Central memory CD8-positive, alpha-beta T cell (primary cell): ENCODE measurements around the gene GLIS2.
A peak's percentile ranks its signal among the peaks of the same experiment; 100 is the strongest.

Experiments used
- ATAC-seq: fragments of 150-1000 bp; cut with Tn5 transposase; replicated peaks from 2 replicates; pipeline ENCODE4 v1.10.0; 2022; ENCODE audit warnings: mild to moderate bottlenecking, moderate FRiP score, moderate number of reproducible peaks; ENCODE audit not compliant: poor library complexity, severe bottlenecking; ENCODE audit errors: extremely low read depth
- DNase-seq, 2 donors: peaks; one replicate each; pipeline ENCODE4 v3.0.0; 2021; ENCODE audit warnings: low spot score in 2 of 2
- H3K27ac Mint-ChIP-seq: one replicate; pipeline ENCODE4 v1.8.0; 2022; ENCODE audit warnings: low read depth, mild to moderate bottlenecking, moderate library complexity, mixed read lengths
- H3K27me3 Mint-ChIP-seq: one replicate; pipeline ENCODE4 v1.8.0; 2022; ENCODE audit warnings: mixed read lengths
- H3K36me3 Mint-ChIP-seq: one replicate; pipeline ENCODE4 v1.8.0; 2022; ENCODE audit warnings: mild to moderate bottlenecking, moderate library complexity, mixed read lengths; ENCODE audit not compliant: insufficient read depth
- H3K4me1 Mint-ChIP-seq: one replicate; pipeline ENCODE4 v1.8.0; 2022; ENCODE audit warnings: mixed read lengths
- H3K4me3 Mint-ChIP-seq: one replicate; pipeline ENCODE4 v1.8.0; 2022; ENCODE audit warnings: mild to moderate bottlenecking, moderate library complexity, mixed read lengths
- H3K9me3 Mint-ChIP-seq: one replicate; pipeline ENCODE4 v1.8.0; 2022; ENCODE audit warnings: mixed read lengths

The GLIS2 gene

DNA sequence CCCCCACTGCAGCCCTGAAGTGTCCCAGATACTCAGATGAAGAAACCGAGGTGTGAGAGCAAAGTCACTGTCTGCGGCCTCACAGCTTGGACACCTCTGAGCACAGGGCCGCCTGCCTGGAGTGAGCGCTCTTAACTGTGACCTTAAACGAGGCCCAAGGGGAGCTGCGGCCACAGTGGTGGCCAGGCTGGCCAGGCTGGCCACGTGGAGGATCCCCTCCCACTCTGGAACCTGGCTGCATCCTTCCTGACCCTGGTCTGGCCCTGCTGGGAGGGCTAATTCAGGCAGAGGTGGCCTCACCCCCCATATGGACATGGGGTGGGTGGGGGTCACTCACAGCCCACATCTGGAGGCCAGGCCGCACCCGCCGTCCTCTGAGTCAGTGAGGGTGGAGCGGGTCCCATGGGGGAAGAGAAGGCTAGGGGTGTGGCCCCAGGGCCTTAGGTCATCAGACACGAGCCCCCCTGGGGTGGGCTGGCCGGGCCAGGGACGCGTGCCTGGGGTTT lies 62.3 kb downstream of the GLIS2 start:
- H3K36me3 Mint-ChIP-seq = peaks cover 39% of the 10 kb centered on the region
- ATAC-seq = no peak
- DNase-seq = no peak
- H3K9me3 Mint-ChIP-seq = no peaks in the 10 kb centered on the region
- peak overlapping the region; percentile 57 for H3K27ac Mint-ChIP-seq
- H3K4me1 Mint-ChIP-seq = peaks cover 27% of the 10 kb centered on the region
- no peaks in the 10 kb centered on the region for H3K27me3 Mint-ChIP-seq
- peak overlapping the region; percentile 50 for H3K4me3 Mint-ChIP-seq

DNA sequence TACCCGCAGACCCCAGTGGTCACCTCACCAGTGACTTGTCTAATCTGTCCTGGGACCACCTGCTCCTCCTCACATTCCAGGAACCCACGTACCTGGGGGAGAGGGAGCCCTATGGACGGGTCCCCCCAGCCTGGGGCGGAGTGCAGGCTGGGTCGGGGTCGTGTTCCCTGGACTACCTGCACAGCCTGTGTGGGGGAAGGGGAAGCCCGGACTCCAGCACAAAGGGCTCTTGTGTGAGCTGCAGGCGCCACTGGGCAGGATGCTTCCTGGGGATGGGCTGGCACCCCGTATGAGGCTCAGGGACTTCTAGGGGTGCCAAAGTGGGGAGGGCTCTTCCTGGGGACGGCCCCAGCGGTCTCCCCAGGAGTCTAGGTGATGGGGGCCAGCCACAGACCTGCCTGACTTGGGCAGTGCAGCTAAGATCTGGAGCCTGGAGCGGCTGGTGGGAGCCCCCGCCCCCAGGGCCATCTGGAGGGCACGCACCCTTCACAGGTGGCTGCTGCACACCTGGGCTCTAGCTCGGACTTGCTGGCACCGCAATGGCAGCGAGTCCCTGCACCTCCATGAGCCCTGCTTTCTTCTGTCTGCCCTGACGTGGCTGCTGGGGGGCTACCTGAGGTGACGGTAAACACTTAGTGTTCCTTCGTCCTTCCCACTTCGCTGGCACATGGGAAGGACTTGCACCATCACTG lies 63.3 kb downstream of the GLIS2 start:
- no peak overlapping the region for H3K4me3 Mint-ChIP-seq
- peaks cover 44% of the 10 kb centered on the region for H3K36me3 Mint-ChIP-seq
- no peaks in the 10 kb centered on the region for H3K9me3 Mint-ChIP-seq
- ATAC-seq (no peak), DNase-seq (no peak)
- peak overlapping the region; percentile 57 for H3K27ac Mint-ChIP-seq
- no peaks in the 10 kb centered on the region for H3K27me3 Mint-ChIP-seq
- peaks cover 25% of the 10 kb centered on the region for H3K4me1 Mint-ChIP-seq

GRCh38 chr16:4380119-4381063 lies 64.5 kb downstream of the GLIS2 start:
- ATAC-seq = no peak
- no peaks in the 10 kb centered on the region for H3K9me3 Mint-ChIP-seq
- DNase-seq = no peak
- H3K36me3 Mint-ChIP-seq = peaks cover 52% of the 10 kb centered on the region
- H3K4me1 Mint-ChIP-seq = peaks cover 23% of the 10 kb centered on the region
- no peaks in the 10 kb centered on the region for H3K27me3 Mint-ChIP-seq
- H3K4me3 Mint-ChIP-seq = peak overlapping the region; percentile 45
- H3K27ac Mint-ChIP-seq = peak overlapping the region; percentile 73

DNA sequence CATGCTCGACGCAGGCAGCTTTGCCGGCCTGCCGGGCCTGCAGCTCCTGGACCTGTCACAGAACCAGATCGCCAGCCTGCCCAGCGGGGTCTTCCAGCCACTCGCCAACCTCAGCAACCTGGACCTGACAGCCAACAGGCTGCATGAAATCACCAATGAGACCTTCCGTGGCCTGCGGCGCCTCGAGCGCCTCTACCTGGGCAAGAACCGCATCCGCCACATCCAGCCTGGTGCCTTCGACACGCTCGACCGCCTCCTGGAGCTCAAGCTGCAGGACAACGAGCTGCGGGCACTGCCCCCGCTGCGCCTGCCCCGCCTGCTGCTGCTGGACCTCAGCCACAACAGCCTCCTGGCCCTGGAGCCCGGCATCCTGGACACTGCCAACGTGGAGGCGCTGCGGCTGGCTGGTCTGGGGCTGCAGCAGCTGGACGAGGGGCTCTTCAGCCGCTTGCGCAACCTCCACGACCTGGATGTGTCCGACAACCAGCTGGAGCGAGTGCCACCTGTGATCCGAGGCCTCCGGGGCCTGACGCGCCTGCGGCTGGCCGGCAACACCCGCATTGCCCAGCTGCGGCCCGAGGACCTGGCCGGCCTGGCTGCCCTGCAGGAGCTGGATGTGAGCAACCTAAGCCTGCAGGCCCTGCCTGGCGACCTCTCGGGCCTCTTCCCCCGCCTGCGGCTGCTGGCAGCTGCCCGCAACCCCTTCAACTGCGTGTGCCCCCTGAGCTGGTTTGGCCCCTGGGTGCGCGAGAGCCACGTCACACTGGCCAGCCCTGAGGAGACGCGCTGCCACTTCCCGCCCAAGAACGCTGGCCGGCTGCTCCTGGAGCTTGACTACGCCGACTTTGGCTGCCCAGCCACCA lies 65.4 kb downstream of the GLIS2 start:
- no peaks in the 10 kb centered on the region for H3K27me3 Mint-ChIP-seq
- H3K9me3 Mint-ChIP-seq = no peaks in the 10 kb centered on the region
- ATAC-seq = no peak
- H3K27ac Mint-ChIP-seq = peak overlapping the region; percentile 73
- H3K4me3 Mint-ChIP-seq = peak overlapping the region; percentile 45
- H3K4me1 Mint-ChIP-seq = peaks cover 18% of the 10 kb centered on the region
- H3K36me3 Mint-ChIP-seq = peaks cover 55% of the 10 kb centered on the region
- no peak for DNase-seq

DNA sequence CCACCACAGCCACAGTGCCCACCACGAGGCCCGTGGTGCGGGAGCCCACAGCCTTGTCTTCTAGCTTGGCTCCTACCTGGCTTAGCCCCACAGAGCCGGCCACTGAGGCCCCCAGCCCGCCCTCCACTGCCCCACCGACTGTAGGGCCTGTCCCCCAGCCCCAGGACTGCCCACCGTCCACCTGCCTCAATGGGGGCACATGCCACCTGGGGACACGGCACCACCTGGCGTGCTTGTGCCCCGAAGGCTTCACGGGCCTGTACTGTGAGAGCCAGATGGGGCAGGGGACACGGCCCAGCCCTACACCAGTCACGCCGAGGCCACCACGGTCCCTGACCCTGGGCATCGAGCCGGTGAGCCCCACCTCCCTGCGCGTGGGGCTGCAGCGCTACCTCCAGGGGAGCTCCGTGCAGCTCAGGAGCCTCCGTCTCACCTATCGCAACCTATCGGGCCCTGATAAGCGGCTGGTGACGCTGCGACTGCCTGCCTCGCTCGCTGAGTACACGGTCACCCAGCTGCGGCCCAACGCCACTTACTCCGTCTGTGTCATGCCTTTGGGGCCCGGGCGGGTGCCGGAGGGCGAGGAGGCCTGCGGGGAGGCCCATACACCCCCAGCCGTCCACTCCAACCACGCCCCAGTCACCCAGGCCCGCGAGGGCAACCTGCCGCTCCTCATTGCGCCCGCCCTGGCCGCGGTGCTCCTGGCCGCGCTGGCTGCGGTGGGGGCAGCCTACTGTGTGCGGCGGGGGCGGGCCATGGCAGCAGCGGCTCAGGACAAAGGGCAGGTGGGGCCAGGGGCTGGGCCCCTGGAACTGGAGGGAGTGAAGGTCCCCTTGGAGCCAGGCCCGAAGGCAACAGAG lies 66.3 kb downstream of the GLIS2 start:
- peaks cover 63% of the 10 kb centered on the region for H3K36me3 Mint-ChIP-seq
- H3K27ac Mint-ChIP-seq = peak overlapping the region; percentile 73
- H3K27me3 Mint-ChIP-seq = no peaks in the 10 kb centered on the region
- H3K9me3 Mint-ChIP-seq = no peaks in the 10 kb centered on the region
- DNase-seq (no peak), ATAC-seq (no peak)
- H3K4me1 Mint-ChIP-seq = peaks cover 18% of the 10 kb centered on the region
- peak overlapping the region; percentile 45 for H3K4me3 Mint-ChIP-seq

DNA sequence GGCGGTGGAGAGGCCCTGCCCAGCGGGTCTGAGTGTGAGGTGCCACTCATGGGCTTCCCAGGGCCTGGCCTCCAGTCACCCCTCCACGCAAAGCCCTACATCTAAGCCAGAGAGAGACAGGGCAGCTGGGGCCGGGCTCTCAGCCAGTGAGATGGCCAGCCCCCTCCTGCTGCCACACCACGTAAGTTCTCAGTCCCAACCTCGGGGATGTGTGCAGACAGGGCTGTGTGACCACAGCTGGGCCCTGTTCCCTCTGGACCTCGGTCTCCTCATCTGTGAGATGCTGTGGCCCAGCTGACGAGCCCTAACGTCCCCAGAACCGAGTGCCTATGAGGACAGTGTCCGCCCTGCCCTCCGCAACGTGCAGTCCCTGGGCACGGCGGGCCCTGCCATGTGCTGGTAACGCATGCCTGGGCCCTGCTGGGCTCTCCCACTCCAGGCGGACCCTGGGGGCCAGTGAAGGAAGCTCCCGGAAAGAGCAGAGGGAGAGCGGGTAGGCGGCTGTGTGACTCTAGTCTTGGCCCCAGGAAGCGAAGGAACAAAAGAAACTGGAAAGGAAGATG lies 67.0 kb downstream of the GLIS2 start:
- ATAC-seq (no peak), DNase-seq (no peak)
- H3K36me3 Mint-ChIP-seq = peaks cover 64% of the 10 kb centered on the region
- peaks cover 15% of the 10 kb centered on the region for H3K4me1 Mint-ChIP-seq
- no peaks in the 10 kb centered on the region for H3K27me3 Mint-ChIP-seq
- H3K27ac Mint-ChIP-seq = peak overlapping the region; percentile 73
- no peaks in the 10 kb centered on the region for H3K9me3 Mint-ChIP-seq
- peak overlapping the region; percentile 45 for H3K4me3 Mint-ChIP-seq

GRCh38 chr16:4383591-4384444 lies 68.0 kb downstream of the GLIS2 start:
- no peak for DNase-seq
- ATAC-seq = no peak
- H3K4me3 Mint-ChIP-seq = peak overlapping the region; percentile 45
- peak overlapping the region; percentile 73 for H3K27ac Mint-ChIP-seq
- peaks cover 66% of the 10 kb centered on the region for H3K36me3 Mint-ChIP-seq
- no peaks in the 10 kb centered on the region for H3K27me3 Mint-ChIP-seq
- no peaks in the 10 kb centered on the region for H3K9me3 Mint-ChIP-seq
- peaks cover 12% of the 10 kb centered on the region for H3K4me1 Mint-ChIP-seq

DNA sequence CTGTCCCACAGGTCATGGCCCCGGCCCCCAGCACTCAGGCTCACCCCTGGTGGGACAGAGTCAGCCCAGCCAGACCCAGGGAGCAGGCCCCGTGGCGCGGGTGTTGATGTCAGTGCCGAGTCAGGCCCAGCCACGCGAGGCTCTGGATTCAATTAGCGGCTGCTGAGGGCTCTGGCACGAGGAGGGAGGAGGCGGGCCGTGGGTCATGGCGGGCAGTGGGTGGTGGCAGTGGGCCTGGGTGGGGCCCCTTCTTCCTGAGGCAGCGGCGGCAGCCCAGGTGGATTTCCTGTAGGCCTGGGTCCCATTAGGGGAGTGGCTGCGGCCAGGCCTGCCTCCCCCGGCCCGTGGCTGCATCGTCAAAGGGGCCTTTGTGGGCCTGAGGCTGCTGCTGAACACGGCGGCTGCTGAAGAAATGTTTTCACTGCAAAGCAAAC lies 68.7 kb downstream of the GLIS2 start:
- Mint-ChIP-seq H3K36me3 (peaks cover 62% of the 10 kb centered on the region), H3K4me3 (no peak overlapping the region), H3K27ac (no peak overlapping the region), H3K9me3 (no peaks in the 10 kb centered on the region), H3K4me1 (peaks cover 12% of the 10 kb centered on the region), H3K27me3 (no peaks in the 10 kb centered on the region)
- no peak for DNase-seq
- no peak for ATAC-seq

- Mint-ChIP-seq H3K4me3 (no peak overlapping the region), H3K27me3 (no peaks in the 10 kb centered on the region), H3K4me1 (peaks cover 15% of the 10 kb centered on the region), H3K9me3 (no peaks in the 10 kb centered on the region), H3K36me3 (peaks cover 66% of the 10 kb centered on the region), H3K27ac (no peak overlapping the region)
- DNase-seq (no peak), ATAC-seq (no peak)
Measured at GRCh38 chr16:4385066-4385788, 69.4 kb downstream of the GLIS2 start.

GRCh38 chr16:4385789-4386450 lies 70.1 kb downstream of the GLIS2 start:
- DNase-seq = no peak
- Mint-ChIP-seq H3K9me3 (no peaks in the 10 kb centered on the region), H3K4me1 (peaks cover 13% of the 10 kb centered on the region), H3K4me3 (peak overlapping the region; percentile 38), H3K27ac (no peak overlapping the region), H3K27me3 (no peaks in the 10 kb centered on the region), H3K36me3 (peaks cover 70% of the 10 kb centered on the region)
- no peak for ATAC-seq
